Progenitor cell of endocrine pancreas (in vitro differentiated cells): ENCODE results near the gene WDR77. TPM values are rescaled to one million over a fixed set of nuclear protein-coding genes. Genes with fewer than 3 reads are reported as not detected.

ENCODE experiments used
- DNase-seq: peaks from one replicate; pipeline ENCODE4 v3.0.0; 2021; ENCODE audit warnings: low spot score; ENCODE audit not compliant: unreplicated experiment
- H3K27ac Mint-ChIP-seq: 2 replicates; pipeline ENCODE4 v1.8.0; 2021; ENCODE audit warnings: mild to moderate bottlenecking, moderate library complexity, mixed read lengths
- H3K27me3 Mint-ChIP-seq: 2 replicates; pipeline ENCODE4 v1.8.0; 2021; ENCODE audit warnings: mixed read lengths
- H3K36me3 Mint-ChIP-seq: 2 replicates; pipeline ENCODE4 v1.8.0; 2022; ENCODE audit warnings: mixed read lengths; ENCODE audit not compliant: insufficient read depth
- H3K4me1 Mint-ChIP-seq: 2 replicates; pipeline ENCODE4 v1.8.0; 2021; ENCODE audit warnings: low read depth, mixed read lengths
- H3K4me3 Mint-ChIP-seq: 2 replicates; pipeline ENCODE4 v1.8.0; 2021; ENCODE audit warnings: low read depth, mild to moderate bottlenecking, moderate library complexity, mixed read lengths
- H3K9me3 Mint-ChIP-seq: 2 replicates; pipeline ENCODE4 v1.8.0; 2021; ENCODE audit warnings: low read depth, mixed read lengths
- total RNA-seq: library from RNA; stranded (reverse); gene quantifications from 2 replicates; pipeline ENCODE4 v1.2.1, GENCODE V29; 2021
- TF ChIP-seq, protein P1 (sequence below): fragments of 200-600 bp; sonication (generic); IDR thresholded peaks from one replicate; pipeline ENCODE4 v1.5.0; 2021; ENCODE audit warnings: antibody characterized with exemption, mild to moderate bottlenecking; ENCODE audit not compliant: unreplicated experiment

The WDR77 gene
- total RNA-seq, 1 donor from 2014 or later: 91.2 TPM

DNA sequence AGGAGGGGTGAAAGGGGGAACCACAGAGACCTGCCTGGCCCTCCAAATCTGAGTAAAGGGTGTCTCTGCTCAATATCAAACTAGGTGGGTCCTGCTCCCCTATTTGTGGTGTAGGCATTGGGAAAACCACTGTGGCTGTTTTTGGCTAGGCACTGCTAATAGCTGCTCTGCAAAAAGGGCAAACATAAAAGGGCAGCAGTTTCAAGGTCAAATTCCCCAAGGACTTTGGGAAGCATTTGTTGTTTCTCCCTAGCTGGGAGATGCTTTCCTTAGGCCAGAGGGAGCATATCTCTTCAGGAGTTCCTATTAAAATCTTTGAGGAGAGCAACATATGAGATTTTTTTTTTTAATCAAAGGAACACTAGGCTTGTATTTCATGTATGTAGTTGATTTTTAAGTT lies 27.2 kb upstream of the WDR77 start:
- Mint-ChIP-seq H3K27me3 (no peaks in the 10 kb centered on the region), H3K9me3 (no peaks in the 10 kb centered on the region), H3K4me3 (no peak overlapping the region), H3K27ac (no peak overlapping the region), H3K36me3 (peaks cover 4% of the 10 kb centered on the region), H3K4me1 (no peaks in the 10 kb centered on the region)
- TF ChIP-seq, protein P1, sequence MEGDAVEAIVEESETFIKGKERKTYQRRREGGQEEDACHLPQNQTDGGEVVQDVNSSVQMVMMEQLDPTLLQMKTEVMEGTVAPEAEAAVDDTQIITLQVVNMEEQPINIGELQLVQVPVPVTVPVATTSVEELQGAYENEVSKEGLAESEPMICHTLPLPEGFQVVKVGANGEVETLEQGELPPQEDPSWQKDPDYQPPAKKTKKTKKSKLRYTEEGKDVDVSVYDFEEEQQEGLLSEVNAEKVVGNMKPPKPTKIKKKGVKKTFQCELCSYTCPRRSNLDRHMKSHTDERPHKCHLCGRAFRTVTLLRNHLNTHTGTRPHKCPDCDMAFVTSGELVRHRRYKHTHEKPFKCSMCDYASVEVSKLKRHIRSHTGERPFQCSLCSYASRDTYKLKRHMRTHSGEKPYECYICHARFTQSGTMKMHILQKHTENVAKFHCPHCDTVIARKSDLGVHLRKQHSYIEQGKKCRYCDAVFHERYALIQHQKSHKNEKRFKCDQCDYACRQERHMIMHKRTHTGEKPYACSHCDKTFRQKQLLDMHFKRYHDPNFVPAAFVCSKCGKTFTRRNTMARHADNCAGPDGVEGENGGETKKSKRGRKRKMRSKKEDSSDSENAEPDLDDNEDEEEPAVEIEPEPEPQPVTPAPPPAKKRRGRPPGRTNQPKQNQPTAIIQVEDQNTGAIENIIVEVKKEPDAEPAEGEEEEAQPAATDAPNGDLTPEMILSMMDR: no peak
- no peak for DNase-seq

GRCh38 chr1:111475701-111476100 lies 26.6 kb upstream of the WDR77 start:
- H3K27ac Mint-ChIP-seq: no peak overlapping the region
- peaks cover 4% of the 10 kb centered on the region for H3K36me3 Mint-ChIP-seq
- no peaks in the 10 kb centered on the region for H3K4me1 Mint-ChIP-seq
- no peak overlapping the region for H3K4me3 Mint-ChIP-seq
- TF ChIP-seq, protein P1: no peak
- no peaks in the 10 kb centered on the region for H3K9me3 Mint-ChIP-seq
- DNase-seq: no peak
- no peaks in the 10 kb centered on the region for H3K27me3 Mint-ChIP-seq

DNA sequence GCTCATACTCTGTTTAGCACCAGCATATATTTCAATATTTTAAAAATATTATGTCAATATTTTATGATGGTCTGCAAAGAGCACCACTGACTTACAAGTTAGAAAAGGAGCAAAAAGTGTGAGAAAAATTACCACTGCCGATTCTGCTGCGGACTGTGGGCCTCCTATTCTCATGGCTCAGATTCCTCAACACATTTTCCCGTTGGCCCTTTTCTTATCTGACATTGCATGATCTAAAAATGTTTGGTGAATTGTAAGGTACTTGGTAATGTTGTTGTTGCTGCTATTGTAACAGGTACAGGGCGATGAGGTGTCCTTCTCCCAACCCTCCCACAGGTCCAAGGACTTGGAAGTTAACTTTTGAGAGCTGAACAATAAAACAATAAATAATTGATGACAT lies 25.5 kb upstream of the WDR77 start:
- Mint-ChIP-seq H3K27ac (no peak overlapping the region), H3K4me1 (no peaks in the 10 kb centered on the region), H3K36me3 (peaks cover 4% of the 10 kb centered on the region), H3K9me3 (no peaks in the 10 kb centered on the region), H3K27me3 (no peaks in the 10 kb centered on the region), H3K4me3 (no peak overlapping the region)
- DNase-seq: no peak
- TF ChIP-seq, protein P1: no peak

DNA sequence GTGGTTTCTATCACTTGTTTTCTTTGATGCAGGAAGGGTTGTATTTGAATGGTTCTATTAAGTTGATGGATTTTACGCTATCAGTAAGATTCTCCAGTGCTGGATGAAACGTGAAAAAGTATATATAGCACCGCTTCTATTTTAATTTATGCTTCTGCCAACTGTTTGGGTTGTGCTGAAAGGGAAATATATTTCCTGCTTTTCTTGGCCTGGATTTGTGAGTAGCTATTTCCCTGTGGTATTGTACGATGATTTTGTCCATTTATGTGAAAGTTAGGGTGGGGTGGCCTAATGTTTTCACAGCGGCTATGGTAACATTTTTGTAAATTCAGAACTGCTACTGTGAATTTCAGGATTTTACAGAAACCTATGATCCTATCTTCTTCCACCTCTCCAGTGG lies 25.1 kb upstream of the WDR77 start:
- DNase-seq: no peak
- Mint-ChIP-seq H3K4me3 (no peak overlapping the region), H3K36me3 (peaks cover 4% of the 10 kb centered on the region), H3K9me3 (no peaks in the 10 kb centered on the region), H3K27me3 (no peaks in the 10 kb centered on the region), H3K27ac (no peak overlapping the region), H3K4me1 (no peaks in the 10 kb centered on the region)
- TF ChIP-seq, protein P1: no peak

DNA sequence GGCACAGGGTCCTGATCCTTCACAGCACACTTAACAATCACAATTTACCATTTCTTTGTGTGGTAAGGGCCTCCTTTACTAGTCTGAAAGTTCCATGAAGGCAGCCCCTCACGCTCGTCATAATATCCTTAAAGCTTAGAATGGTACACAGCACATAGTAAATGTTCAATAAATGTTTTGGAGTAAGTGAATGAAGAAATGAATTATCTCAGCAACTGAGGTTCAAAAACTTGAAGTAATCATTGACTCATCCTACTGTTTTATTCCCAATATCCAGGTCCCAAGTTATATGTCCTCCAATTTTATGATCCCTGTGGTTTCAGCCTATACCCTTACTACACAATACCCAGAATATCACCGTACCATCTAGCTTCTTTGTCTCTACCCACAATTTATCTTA lies 22.5 kb upstream of the WDR77 start:
- TF ChIP-seq, protein P1: no peak
- DNase-seq: no peak
- H3K27ac Mint-ChIP-seq: no peak overlapping the region
- peaks cover 4% of the 10 kb centered on the region for H3K36me3 Mint-ChIP-seq
- no peak overlapping the region for H3K4me3 Mint-ChIP-seq
- no peaks in the 10 kb centered on the region for H3K9me3 Mint-ChIP-seq
- H3K4me1 Mint-ChIP-seq: no peaks in the 10 kb centered on the region
- no peaks in the 10 kb centered on the region for H3K27me3 Mint-ChIP-seq
